NCI-H2029 treated with DMSO at 0.1 percent for 48 hours (cell line): ENCODE data around the gene DNPEP.
"Not testable (repeated sequence)": the region's sequence is repeated elsewhere in the genome, so short reads cannot be mapped to it uniquely, and the experiment has no call there.

ENCODE experiments used
- DNase-seq: peaks from one replicate; lab custom pipeline; 2025; lab: John Stamatoyannopoulos, UW

Gene DNPEP

GRCh38 chr2:219419331-219420197, 31.9 kb upstream of the DNPEP start:
- no peak for DNase-seq

GRCh38 chr2:219419012-219419324, 31.3 kb upstream of the DNPEP start:
- DNase-seq, result no peak

- no peak for DNase-seq
Measured at GRCh38 chr2:219418155-219419011, 30.7 kb upstream of the DNPEP start, which contains the start of gene DES. Gene DES, plus strand, starts transcription at chr2:219418377. Its CDS starts 86 bp downstream, at chr2:219418463.

- no peak for DNase-seq
Measured at GRCh38 chr2:219417374-219417773, 29.7 kb upstream of the DNPEP start.

GRCh38 chr2:219416938-219417337, 29.2 kb upstream of the DNPEP start:
- DNase-seq, result no peak

GRCh38 chr2:219416235-219416602, 28.5 kb upstream of the DNPEP start:
- no peak for DNase-seq

- DNase-seq, result no peak
Measured at GRCh38 chr2:219415580-219416234, 28.0 kb upstream of the DNPEP start.

- no peak for DNase-seq
Measured at GRCh38 chr2:219414857-219415256, 27.1 kb upstream of the DNPEP start.

GRCh38 chr2:219410390-219410789, 22.7 kb upstream of the DNPEP start:
- DNase-seq, result no peak

- no peak for DNase-seq
Measured at GRCh38 chr2:219409619-219410018, 21.9 kb upstream of the DNPEP start.

- DNase-seq, result no peak
Measured at GRCh38 chr2:219408631-219409030, 20.9 kb upstream of the DNPEP start.

GRCh38 chr2:219408204-219408603, 20.5 kb upstream of the DNPEP start:
- no peak for DNase-seq

- not testable (repeated sequence) for DNase-seq
Measured at GRCh38 chr2:219407343-219407742, 19.6 kb upstream of the DNPEP start.

- DNase-seq, result no peak
Measured at GRCh38 chr2:219406861-219407230, 19.1 kb upstream of the DNPEP start.

GRCh38 chr2:219405958-219406860, 18.5 kb upstream of the DNPEP start:
- no peak for DNase-seq

GRCh38 chr2:219405451-219405850, 17.7 kb upstream of the DNPEP start:
- DNase-seq, result no peak

- DNase-seq, result no peak
Measured at GRCh38 chr2:219404954-219405353, 17.2 kb upstream of the DNPEP start.

GRCh38 chr2:219404291-219404910, 16.7 kb upstream of the DNPEP start:
- no peak for DNase-seq

- no peak for DNase-seq
Measured at GRCh38 chr2:219403861-219404260, 16.1 kb upstream of the DNPEP start.

GRCh38 chr2:219402665-219403515, 15.2 kb upstream of the DNPEP start:
- peak; percentile 46 for DNase-seq
